GM21786 (cell line): ENCODE data around the gene PLXNA3.
A peak's percentile ranks its signal among the peaks of the same experiment; 100 is the strongest.

Experiments used
- ATAC-seq: cut with Tn5 transposase; IDR thresholded peaks from one replicate; pipeline ENCODE4 v1.9.1; 2021; ENCODE audit not compliant: unreplicated experiment

PLXNA3 gene

GRCh38 chrX:154434394-154435168 lies 23.5 kb upstream of the PLXNA3 start:
- ATAC-seq, result no peak

- ATAC-seq, result no peak
Observed at GRCh38 chrX:154435171-154435733, 22.8 kb upstream of the PLXNA3 start.

GRCh38 chrX:154436374-154436982 lies 21.6 kb upstream of the PLXNA3 start:
- ATAC-seq, result peak; percentile 61

GRCh38 chrX:154436983-154437752 lies 20.9 kb upstream of the PLXNA3 start, which contains the start of gene GDI1:
TSS of gene GDI1 (plus strand) at chrX:154437154. CDS start at chrX:154437255, 101 bp downstream.
- ATAC-seq, result peak; percentile 36

- no peak for ATAC-seq
Observed at GRCh38 chrX:154437971-154438893, 19.8 kb upstream of the PLXNA3 start.

GRCh38 chrX:154439841-154440240 lies 18.2 kb upstream of the PLXNA3 start:
- ATAC-seq, result no peak

- ATAC-seq, result no peak
Observed at GRCh38 chrX:154440623-154441357, 17.3 kb upstream of the PLXNA3 start.

- ATAC-seq, result no peak
Observed at GRCh38 chrX:154441564-154441963, 16.5 kb upstream of the PLXNA3 start.

GRCh38 chrX:154441984-154442707 lies 15.9 kb upstream of the PLXNA3 start:
- no peak for ATAC-seq

- ATAC-seq, result no peak
Observed at GRCh38 chrX:154443479-154443910, 14.6 kb upstream of the PLXNA3 start.

- peak; percentile 75 for ATAC-seq
Observed at GRCh38 chrX:154443992-154444754, 13.9 kb upstream of the PLXNA3 start, which contains the start of gene FAM50A. TSS of gene FAM50A (plus strand) at chrX:154444141. CDS start at chrX:154444236, 95 bp downstream.

GRCh38 chrX:154444755-154445246 lies 13.3 kb upstream of the PLXNA3 start:
- no peak for ATAC-seq

- ATAC-seq, result no peak
Observed at GRCh38 chrX:154445776-154446175, 12.3 kb upstream of the PLXNA3 start.

- no peak for ATAC-seq
Observed at GRCh38 chrX:154446430-154446829, 11.7 kb upstream of the PLXNA3 start.

- ATAC-seq, result no peak
Observed at GRCh38 chrX:154448484-154448883, 9.6 kb upstream of the PLXNA3 start.

- ATAC-seq, result no peak
Observed at GRCh38 chrX:154449618-154450017, 8.5 kb upstream of the PLXNA3 start.

- no peak for ATAC-seq
Observed at GRCh38 chrX:154450312-154450711, 7.8 kb upstream of the PLXNA3 start.

GRCh38 chrX:154452823-154453222 lies 5.3 kb upstream of the PLXNA3 start:
- no peak for ATAC-seq
